ENCODE results near the gene MAB21L4. TPM values are rescaled to one million over a fixed set of nuclear protein-coding genes. Genes with fewer than 3 reads are reported as not detected.

MAB21L4 gene
- total and polyA plus RNA-seq, 2 of the 8 experiments (the other 6 are each of a cell fraction or from before 2014, with no cell fraction given), result 0.11 TPM; not detected in 1

DNA sequence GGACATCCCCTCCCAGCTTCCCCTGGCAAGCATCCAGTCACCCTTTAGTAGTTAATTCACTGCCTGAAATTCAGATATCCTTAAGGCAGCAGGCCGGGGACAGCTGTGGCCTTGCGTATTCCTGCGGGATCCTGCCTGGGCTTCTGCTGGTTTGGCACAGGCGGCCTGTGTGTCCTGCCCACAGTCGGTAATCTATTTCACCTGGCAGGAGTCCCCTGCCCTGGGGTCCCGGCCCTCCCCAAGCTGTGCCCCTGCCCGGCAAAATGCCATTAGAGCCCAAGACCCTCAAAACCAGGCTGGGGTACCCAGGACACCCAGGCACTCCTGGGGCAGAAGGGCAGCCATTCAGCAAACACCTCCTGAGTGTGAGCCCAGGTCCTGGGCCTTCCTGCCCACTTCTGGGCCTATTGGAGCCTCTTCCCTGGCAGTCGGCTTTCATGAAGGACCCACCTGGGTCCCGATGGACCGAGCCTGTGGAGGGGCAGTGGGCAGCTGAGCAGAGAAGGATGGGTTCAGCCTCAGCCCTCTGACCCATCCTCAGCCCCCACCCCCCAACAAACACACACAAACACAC lies 21.8 kb upstream of the MAB21L4 start:
- no peak overlapping the region for H2AFZ ChIP-seq (ENCODE audit: low read length)
- H3K14ac ChIP-seq (ENCODE audit: insufficient read length), result no peak overlapping the region
- H4K20me1 ChIP-seq (replicated peaks in 1 of 2; ENCODE audit: control insufficient read depth in 1 of 2, insufficient read depth in 2 of 2, low read length in 2 of 2), result peaks cover 2 to 4% of the 10 kb centered on the region in 2 experiments
- CTCF ChIA-PET (ENCODE audit: partially characterized antibody), result interaction anchor here (1.5 kb wide), 2 partner anchors 10 to 48 kb away, joined by 3 read pairs; no protein-coding TSS in a partner anchor
- no peak overlapping the region for H2BK20ac ChIP-seq (ENCODE audit: low read length)
- no peak overlapping the region for H4K91ac ChIP-seq (replicated peaks; ENCODE audit: insufficient read length, low read length)
- H3K4ac ChIP-seq (replicated peaks; ENCODE audit: insufficient read length, low read depth, low read length), result no peak overlapping the region
- peaks cover 1 to 9% (median 9%) of the 10 kb centered on the region in 4 experiments; a peak in 6 of 7 replicates for H3K27me3 ChIP-seq (replicated peaks in 1 of 4; ENCODE audit: control insufficient read depth in 3 of 4, extremely low read depth in 1 of 4, insufficient read depth in 3 of 4, low read length in 3 of 4)
- no peak overlapping the region for H2BK120ac ChIP-seq (replicated peaks; ENCODE audit: low read depth, low read length)
- no peaks in the 10 kb centered on the region for H3K79me1 ChIP-seq (ENCODE audit: low read depth, low read length)
- peaks cover 4% of the 10 kb centered on the region; the same call in 1 of the 2 replicates for H3K23me2 ChIP-seq (ENCODE audit: low read depth, low read length)
- peaks cover 0 to 6% (median 3%) of the 10 kb centered on the region in 4 experiments; a peak in 4 of 7 replicates for H3K4me1 ChIP-seq (replicated peaks in 1 of 4; ENCODE audit: control insufficient read depth in 3 of 4, insufficient read depth in 4 of 4, low read length in 3 of 4)
- TF ChIP-seq JUN (IDR thresholded peaks at IDR 0.05; ENCODE audit: low read depth, low read length) (no peak), NRF1 (IDR thresholded peaks at IDR 0.05; ENCODE audit: low read depth, low read length) (no peak), GTF2F1 (IDR thresholded peaks at IDR 0.05; ENCODE audit: borderline replicate concordance, low read depth, low read length) (no peak), NANOG (IDR thresholded peaks at IDR 0.05; ENCODE audit: insufficient read depth, low read depth, low read length, poor library complexity, severe bottlenecking) (no peak), SIN3A (conservative IDR thresholded peaks at IDR 0.05 in 1 of 2, IDR thresholded peaks at IDR 0.05 in 1 of 2; ENCODE audit: low read depth in 1 of 2, low read length in 2 of 2) (no peak), BRCA1 (IDR thresholded peaks at IDR 0.05; ENCODE audit: low read depth, low read length) (no peak), HDAC6 (IDR thresholded peaks at IDR 0.05; ENCODE audit: low read depth, low read length) (no peak)
- H3K79me2 ChIP-seq (ENCODE audit: control insufficient read depth in 1 of 2, insufficient read depth in 2 of 2, low read length in 2 of 2), result no peaks in the 10 kb centered on the region
- no peak overlapping the region for H3K23ac ChIP-seq (ENCODE audit: insufficient read length)
- FAIRE-seq (no peak), DNase-seq (ENCODE audit: low read depth in 1 of 2, low spot score in 2 of 2) (peak in 1 of 2 experiments; percentile 45)
- H3K4me2 ChIP-seq (ENCODE audit: insufficient read depth in 1 of 2, low read depth in 2 of 2, low read length in 2 of 2), result no peak overlapping the region
- no peak overlapping the region for H4K5ac ChIP-seq (ENCODE audit: insufficient read length, low read depth, low read length)
- H2BK12ac ChIP-seq (ENCODE audit: low read depth, low read length), result no peak overlapping the region
- no peak overlapping the region for H4K8ac ChIP-seq (ENCODE audit: extremely low read depth, insufficient read depth, low read length)
- H3K56ac ChIP-seq (replicated peaks; ENCODE audit: insufficient read length, low read depth, low read length), result no peak overlapping the region
- 83% methylated on average over 9 of the region's 10 CpGs; no CpG with 5 or more reads in 1 of the 2 experiments for WGBS, 2 experiments (ENCODE audit: extremely low coverage in 1 of 2, insufficient coverage in 1 of 2, insufficient read length in 1 of 2, insufficient replicate concordance in 2 of 2, low coverage in 1 of 2, low lambda C conversion rate in 2 of 2, missing lambda C conversion rate in 1 of 2)
- no peak overlapping the region for H2AK5ac ChIP-seq (ENCODE audit: low read depth, low read length)
- no peaks in the 10 kb centered on the region for H3K36me3 ChIP-seq (ENCODE audit: control insufficient read depth in 2 of 4, insufficient read depth in 4 of 4, low read length in 3 of 4)
- H3K9me3 ChIP-seq (ENCODE audit: insufficient read depth in 2 of 2, low read depth in 1 of 2, low read length in 1 of 2), result no peaks in the 10 kb centered on the region
- no peak overlapping the region for H3K27ac ChIP-seq (ENCODE audit: low read depth, low read length)
- H3K9ac ChIP-seq (replicated peaks in 1 of 4; ENCODE audit: extremely low read depth in 1 of 4, low read depth in 3 of 4, low read length in 3 of 4), result no peak overlapping the region
- H2BK15ac ChIP-seq (ENCODE audit: low read length), result peak overlapping the region; percentile 61; the same call in 1 of the 2 replicates
- H3K18ac ChIP-seq (ENCODE audit: extremely low read depth, low read length), result no peak overlapping the region
- POLR2A ChIA-PET (ENCODE audit: partially characterized antibody), result no interaction called here
- no peak overlapping the region for H3K4me3 ChIP-seq (ENCODE audit: extremely low read depth in 1 of 4, insufficient read depth in 2 of 4, low read depth in 3 of 4, low read length in 4 of 4)
- no peak overlapping the region for H2BK5ac ChIP-seq (ENCODE audit: low read depth, low read length)

Measured in H1 (cell line).